ENCODE measurements around the gene GJB5.
"Not testable (repeated sequence)": the region's sequence is repeated elsewhere in the genome, so short reads cannot be mapped to it uniquely, and the experiment has no call there.

The GJB5 gene

GRCh38 chr1:34736692-34737091, 18.2 kb upstream of the GJB5 start:
- no peak for DNase-seq (ENCODE audit: low read depth)
- no peak overlapping the region for H3K4me3 ChIP-seq (ENCODE audit: low read depth, low read length)
- TF ChIP-seq, protein P1, sequence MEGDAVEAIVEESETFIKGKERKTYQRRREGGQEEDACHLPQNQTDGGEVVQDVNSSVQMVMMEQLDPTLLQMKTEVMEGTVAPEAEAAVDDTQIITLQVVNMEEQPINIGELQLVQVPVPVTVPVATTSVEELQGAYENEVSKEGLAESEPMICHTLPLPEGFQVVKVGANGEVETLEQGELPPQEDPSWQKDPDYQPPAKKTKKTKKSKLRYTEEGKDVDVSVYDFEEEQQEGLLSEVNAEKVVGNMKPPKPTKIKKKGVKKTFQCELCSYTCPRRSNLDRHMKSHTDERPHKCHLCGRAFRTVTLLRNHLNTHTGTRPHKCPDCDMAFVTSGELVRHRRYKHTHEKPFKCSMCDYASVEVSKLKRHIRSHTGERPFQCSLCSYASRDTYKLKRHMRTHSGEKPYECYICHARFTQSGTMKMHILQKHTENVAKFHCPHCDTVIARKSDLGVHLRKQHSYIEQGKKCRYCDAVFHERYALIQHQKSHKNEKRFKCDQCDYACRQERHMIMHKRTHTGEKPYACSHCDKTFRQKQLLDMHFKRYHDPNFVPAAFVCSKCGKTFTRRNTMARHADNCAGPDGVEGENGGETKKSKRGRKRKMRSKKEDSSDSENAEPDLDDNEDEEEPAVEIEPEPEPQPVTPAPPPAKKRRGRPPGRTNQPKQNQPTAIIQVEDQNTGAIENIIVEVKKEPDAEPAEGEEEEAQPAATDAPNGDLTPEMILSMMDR (conservative IDR thresholded peaks at IDR 0.05; ENCODE audit: low read depth, low read length): no peak

DNA sequence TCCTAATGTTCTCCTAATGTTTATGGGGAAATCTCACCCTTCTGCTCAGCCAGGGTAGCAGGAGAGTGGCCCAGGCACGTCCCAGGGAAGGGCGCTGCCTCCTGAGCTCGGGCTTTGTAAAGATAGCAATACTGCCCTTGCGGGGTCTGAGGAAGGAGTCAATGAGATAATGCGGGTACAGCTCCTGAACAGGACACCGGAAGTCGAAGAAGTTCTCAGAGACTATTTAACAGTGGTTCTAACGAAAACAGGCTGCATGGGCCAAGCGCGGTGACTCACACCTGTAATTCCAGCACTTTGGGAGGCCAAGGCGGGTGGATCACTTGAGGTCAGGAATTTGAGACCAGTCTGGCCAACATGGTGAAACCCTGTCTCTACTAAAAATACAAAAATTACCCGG, 17.6 kb upstream of the GJB5 start:
- not testable (repeated sequence) for DNase-seq (ENCODE audit: low read depth); H3K4me3 ChIP-seq (ENCODE audit: low read depth, low read length)

DNA sequence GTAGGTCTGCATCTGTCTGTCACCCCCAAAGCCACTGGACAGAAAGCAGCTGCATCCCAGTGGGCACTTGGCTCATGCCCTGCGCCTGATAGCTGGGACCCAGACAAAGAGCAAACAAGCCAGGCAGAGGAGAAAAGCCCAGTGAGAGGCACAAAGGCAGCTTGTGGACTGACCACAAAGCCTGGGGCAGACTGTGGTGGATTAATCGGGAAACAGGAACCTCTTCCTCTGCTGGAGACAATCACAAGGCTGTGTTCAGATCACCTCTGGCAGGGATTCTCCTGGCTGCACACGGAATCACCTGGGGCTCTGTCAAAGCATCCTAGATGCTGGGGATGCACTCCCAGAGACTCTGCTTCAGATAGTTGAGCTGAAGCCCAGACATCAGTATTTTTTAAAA, 15.2 kb upstream of the GJB5 start:
- no peak overlapping the region for H3K4me3 ChIP-seq (ENCODE audit: low read depth, low read length)
- TF ChIP-seq, protein P1 (conservative IDR thresholded peaks at IDR 0.05; ENCODE audit: low read depth, low read length): no peak
- DNase-seq (ENCODE audit: low read depth): no peak

DNA sequence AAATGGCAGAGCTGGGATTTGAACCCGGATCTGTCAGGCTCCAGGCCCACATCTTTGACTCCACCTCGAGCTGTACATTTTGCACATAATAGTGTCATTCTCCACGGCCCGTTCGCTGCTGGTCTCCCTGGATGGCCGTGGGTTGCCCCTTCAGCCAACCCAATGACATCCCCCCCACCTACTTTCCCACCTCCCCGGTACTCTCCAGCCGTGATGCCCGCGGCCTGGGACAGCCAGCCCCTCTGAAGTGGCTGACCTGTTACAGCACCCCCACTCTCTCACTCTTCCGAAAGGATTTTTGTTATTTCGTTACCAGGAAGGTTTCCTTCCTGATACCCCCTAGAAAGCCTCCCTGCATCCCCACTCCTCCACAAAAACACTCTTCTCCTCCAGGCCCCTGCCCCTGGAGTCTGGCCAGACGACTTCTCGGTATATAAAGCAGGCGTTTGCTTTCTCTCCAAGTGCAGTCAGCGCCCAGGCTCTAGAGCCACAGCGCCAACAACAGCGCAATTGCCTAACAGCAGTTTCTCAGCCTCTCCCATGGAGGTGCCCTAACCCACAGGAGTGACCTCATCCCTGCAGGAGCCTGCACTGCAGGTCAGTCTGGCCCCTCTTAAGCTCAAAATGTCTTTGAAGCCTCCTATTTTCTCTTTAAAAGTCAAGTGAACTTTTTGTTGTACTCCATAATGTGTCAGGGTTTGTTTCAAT, 14.5 kb upstream of the GJB5 start:
- TF ChIP-seq, protein P1 (conservative IDR thresholded peaks at IDR 0.05; ENCODE audit: low read depth, low read length): no peak
- peak; percentile 63 for DNase-seq (ENCODE audit: low read depth)
- H3K4me3 ChIP-seq (ENCODE audit: low read depth, low read length): no peak overlapping the region

GRCh38 chr1:34742667-34743270, 12.1 kb upstream of the GJB5 start:
- H3K4me3 ChIP-seq (ENCODE audit: low read depth, low read length): no peak overlapping the region
- DNase-seq (ENCODE audit: low read depth): peak; percentile 76
- TF ChIP-seq, protein P1 (conservative IDR thresholded peaks at IDR 0.05; ENCODE audit: low read depth, low read length): peak; percentile 90

- DNase-seq (ENCODE audit: low read depth): no peak
- no peak overlapping the region for H3K4me3 ChIP-seq (ENCODE audit: low read depth, low read length)
- TF ChIP-seq, protein P1 (conservative IDR thresholded peaks at IDR 0.05; ENCODE audit: low read depth, low read length): peak; percentile 6
These were observed 11.1 kb upstream of the GJB5 start for GRCh38 chr1:34743775-34744174.

DNA sequence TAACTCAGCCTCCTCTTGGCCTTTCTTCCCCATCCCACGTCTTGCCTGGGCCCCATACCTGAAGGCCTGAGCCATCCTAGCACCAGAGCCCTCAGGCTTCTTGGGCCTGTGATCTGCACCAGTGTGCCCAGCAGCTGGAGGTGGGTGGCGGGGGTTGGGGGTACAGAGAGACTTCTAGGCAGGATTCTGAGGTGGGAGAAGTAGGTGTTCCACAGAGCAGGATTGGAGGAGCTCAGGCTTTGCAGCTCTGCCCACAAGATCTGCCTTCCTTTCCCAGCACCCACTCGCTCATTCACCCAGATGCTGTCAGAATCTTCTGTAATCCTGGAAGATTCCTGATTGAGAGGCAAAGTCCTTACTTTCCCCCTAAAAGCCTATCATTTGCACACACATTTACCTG, 10.0 kb upstream of the GJB5 start:
- no peak for DNase-seq (ENCODE audit: low read depth)
- no peak overlapping the region for H3K4me3 ChIP-seq (ENCODE audit: low read depth, low read length)
- TF ChIP-seq, protein P1 (conservative IDR thresholded peaks at IDR 0.05; ENCODE audit: low read depth, low read length): no peak
